Osteoblast (primary cell): ENCODE data around the gene TRMT1. TPM values are rescaled to one million over a fixed set of nuclear protein-coding genes. Genes with fewer than 3 reads are reported as not detected.

Experiments used
- DNase-seq: peaks from one replicate; pipeline ENCODE4 v3.0.0; 2011; ENCODE audit warnings: low spot score, mixed read lengths; ENCODE audit not compliant: insufficient read length; ENCODE audit errors: missing footprints
- H2AFZ ChIP-seq: 2 replicates; pipeline ENCODE4 v1.6.0; 2011; ENCODE audit warnings: mild to moderate bottlenecking, low read length
- H3K27ac ChIP-seq: 2 replicates; pipeline ENCODE4 v1.5.1; 2011; ENCODE audit warnings: mild to moderate bottlenecking, low read depth, low read length, moderate library complexity
- H3K27me3 ChIP-seq: 2 replicates; pipeline ENCODE4 v1.6.0; 2012; ENCODE audit warnings: mild to moderate bottlenecking, control low read depth, inconsistent platforms, low read length, moderate library complexity; ENCODE audit not compliant: insufficient read depth
- H3K36me3 ChIP-seq: 2 replicates; pipeline ENCODE4 v1.5.1; 2011; ENCODE audit warnings: mild to moderate bottlenecking, low read length, control low read depth, moderate library complexity; ENCODE audit not compliant: insufficient read depth
- H3K4me1 ChIP-seq: 2 replicates; pipeline ENCODE4 v1.5.1; 2011; ENCODE audit warnings: mild to moderate bottlenecking, low read length, control low read depth, moderate library complexity; ENCODE audit not compliant: insufficient read depth
- H3K4me2 ChIP-seq: 2 replicates; pipeline ENCODE4 v1.6.0; 2011; ENCODE audit warnings: mild to moderate bottlenecking, low read length; ENCODE audit not compliant: insufficient read depth
- H3K4me3 ChIP-seq: fragments of 200-600 bp; sonication (generic); 3 replicates; pipeline ENCODE4 v1.5.1; 2012; ENCODE audit warnings: mild to moderate bottlenecking, low read length, inconsistent platforms; ENCODE audit not compliant: insufficient read depth
- H3K79me2 ChIP-seq: 2 replicates; pipeline ENCODE4 v1.6.0; 2012; ENCODE audit warnings: mild to moderate bottlenecking, low read length, control low read depth, inconsistent platforms; ENCODE audit not compliant: insufficient read depth
- H3K9me3 ChIP-seq: 2 replicates; pipeline ENCODE4 v1.5.1; 2011; ENCODE audit warnings: low read depth, low read length, control low read depth
- H4K20me1 ChIP-seq: 2 replicates; pipeline ENCODE4 v1.6.0; 2012; ENCODE audit warnings: mild to moderate bottlenecking, low read length, control low read depth; ENCODE audit not compliant: insufficient read depth
- CTCF ChIP-seq: IDR thresholded peaks from 2 replicates; pipeline ENCODE4 v1.5.1; 2011; ENCODE audit warnings: mild to moderate bottlenecking, low read depth, low read length, moderate library complexity; ENCODE audit errors: extremely low read depth
- total RNA-seq: library from RNA; depleted of rRNA; stranded (reverse); fragments of >200 nt; gene quantifications from 2 replicates; pipeline ENCODE4 v1.2.3, GENCODE V29; 2012

Gene TRMT1
- total RNA-seq, 1 donor: 29.7 TPM

GRCh38 chr19:13127811-13128575 is 11.5 kb upstream of the TRMT1 start:
- DNase-seq: peak; percentile 49
- H3K4me1 ChIP-seq: peaks cover 24% of the 10 kb centered on the region
- H3K79me2 ChIP-seq: peaks cover 92% of the 10 kb centered on the region
- no peaks in the 10 kb centered on the region for H3K9me3 ChIP-seq
- no peak overlapping the region for H3K4me2 ChIP-seq
- no peaks in the 10 kb centered on the region for H3K27me3 ChIP-seq
- H2AFZ ChIP-seq: no peak overlapping the region
- H3K36me3 ChIP-seq: peaks cover 17% of the 10 kb centered on the region
- no peak for TF ChIP-seq CTCF
- H3K4me3 ChIP-seq: no peak overlapping the region
- H3K27ac ChIP-seq: peak overlapping the region; percentile 43
- peaks cover 67% of the 10 kb centered on the region for H4K20me1 ChIP-seq

- H3K9me3 ChIP-seq: no peaks in the 10 kb centered on the region
- peaks cover 18% of the 10 kb centered on the region for H3K36me3 ChIP-seq
- peaks cover 98% of the 10 kb centered on the region for H3K79me2 ChIP-seq
- H3K27me3 ChIP-seq: no peaks in the 10 kb centered on the region
- DNase-seq: peak; percentile 53
- peak overlapping the region; percentile 19 for H3K27ac ChIP-seq
- TF ChIP-seq CTCF: no peak
- H2AFZ ChIP-seq: no peak overlapping the region
- no peak overlapping the region for H3K4me2 ChIP-seq
- H4K20me1 ChIP-seq: peaks cover 68% of the 10 kb centered on the region
- H3K4me3 ChIP-seq: no peak overlapping the region
- H3K4me1 ChIP-seq: peaks cover 18% of the 10 kb centered on the region
Measured at GRCh38 chr19:13127051-13127450, 10.5 kb upstream of the TRMT1 start.

- H3K79me2 ChIP-seq: peaks cover 98% of the 10 kb centered on the region
- H3K27ac ChIP-seq: peak overlapping the region; percentile 96
- H3K4me3 ChIP-seq: no peak overlapping the region
- no peaks in the 10 kb centered on the region for H3K9me3 ChIP-seq
- H3K4me1 ChIP-seq: peaks cover 41% of the 10 kb centered on the region
- no peaks in the 10 kb centered on the region for H3K27me3 ChIP-seq
- H2AFZ ChIP-seq: no peak overlapping the region
- peaks cover 23% of the 10 kb centered on the region for H3K36me3 ChIP-seq
- no peak for TF ChIP-seq CTCF
- no peak overlapping the region for H3K4me2 ChIP-seq
- DNase-seq: peak; percentile 29
- H4K20me1 ChIP-seq: peaks cover 67% of the 10 kb centered on the region
Measured at GRCh38 chr19:13122980-13123957, 6.7 kb upstream of the TRMT1 start.
